GM19238 (cell line): ENCODE measurements around the gene PDE4D.

Source experiments
- DNase-seq: peaks from one replicate; pipeline ENCODE4 v3.0.0; 2011; ENCODE audit warnings: low spot score; ENCODE audit not compliant: insufficient read length

The PDE4D gene

GRCh38 chr5:59296317-59297264 lies 596.9 kb downstream of the PDE4D start:
- DNase-seq: no peak

GRCh38 chr5:59293700-59294099 lies 599.8 kb downstream of the PDE4D start:
- no peak for DNase-seq

GRCh38 chr5:59291941-59292340 lies 601.6 kb downstream of the PDE4D start:
- no peak for DNase-seq

- DNase-seq: no peak
Observed at GRCh38 chr5:59287884-59288283, 605.6 kb downstream of the PDE4D start.

- no peak for DNase-seq
Observed at GRCh38 chr5:59287361-59287760, 606.2 kb downstream of the PDE4D start.

- DNase-seq: no peak
Observed at GRCh38 chr5:59286510-59286909, 607.0 kb downstream of the PDE4D start.

GRCh38 chr5:59285300-59286016 lies 608.1 kb downstream of the PDE4D start:
- no peak for DNase-seq

- DNase-seq: no peak
Observed at GRCh38 chr5:59282726-59283125, 610.8 kb downstream of the PDE4D start.

GRCh38 chr5:59279979-59280378 lies 613.5 kb downstream of the PDE4D start:
- no peak for DNase-seq

GRCh38 chr5:59276917-59277372 lies 616.6 kb downstream of the PDE4D start:
- DNase-seq: no peak

- DNase-seq: no peak
Observed at GRCh38 chr5:59276325-59276675, 617.2 kb downstream of the PDE4D start.

GRCh38 chr5:59275510-59276324 lies 617.8 kb downstream of the PDE4D start:
- DNase-seq: no peak

GRCh38 chr5:59275170-59275509 lies 618.4 kb downstream of the PDE4D start:
- DNase-seq: no peak

GRCh38 chr5:59274106-59274636 lies 619.4 kb downstream of the PDE4D start:
- DNase-seq: no peak

GRCh38 chr5:59272809-59273427 lies 620.6 kb downstream of the PDE4D start:
- no peak for DNase-seq

- DNase-seq: no peak
Observed at GRCh38 chr5:59268756-59269415, 624.6 kb downstream of the PDE4D start.

- DNase-seq: no peak
Observed at GRCh38 chr5:59267033-59267432, 626.5 kb downstream of the PDE4D start.

GRCh38 chr5:59266410-59266809 lies 627.1 kb downstream of the PDE4D start:
- no peak for DNase-seq

GRCh38 chr5:59264639-59265245 lies 628.8 kb downstream of the PDE4D start:
- DNase-seq: no peak

GRCh38 chr5:59264013-59264412 lies 629.5 kb downstream of the PDE4D start:
- DNase-seq: no peak
